ENCODE measurements around the gene COMMD4.
"Not testable (repeated sequence)": the region's sequence is repeated elsewhere in the genome, so short reads cannot be mapped to it uniquely, and the experiment has no call there.

The COMMD4 gene

DNA sequence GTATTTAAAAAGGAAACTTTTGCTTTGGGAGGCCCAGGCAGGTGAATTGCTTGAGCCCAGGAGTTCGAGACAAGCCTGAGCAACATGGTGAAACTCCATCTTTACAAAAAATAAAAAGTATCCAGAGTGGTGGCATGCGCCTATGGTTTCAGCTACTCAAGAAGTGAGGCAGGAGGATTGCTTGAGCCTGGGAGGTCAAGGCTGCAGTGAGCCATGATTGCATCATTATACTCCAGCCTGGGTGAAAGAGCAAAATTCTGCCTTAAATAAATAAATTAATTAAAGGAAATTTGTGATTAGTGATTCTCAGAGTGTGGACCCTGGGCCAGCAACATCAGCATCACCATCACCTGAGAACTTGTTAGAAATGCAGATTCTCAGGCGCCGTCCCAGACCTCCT is 9.9 kb upstream of the COMMD4 start:
- no peak overlapping the region for H3K4me3 ChIP-seq (ENCODE audit: control insufficient read depth, low read depth, low read length)
- TF ChIP-seq, protein P1, sequence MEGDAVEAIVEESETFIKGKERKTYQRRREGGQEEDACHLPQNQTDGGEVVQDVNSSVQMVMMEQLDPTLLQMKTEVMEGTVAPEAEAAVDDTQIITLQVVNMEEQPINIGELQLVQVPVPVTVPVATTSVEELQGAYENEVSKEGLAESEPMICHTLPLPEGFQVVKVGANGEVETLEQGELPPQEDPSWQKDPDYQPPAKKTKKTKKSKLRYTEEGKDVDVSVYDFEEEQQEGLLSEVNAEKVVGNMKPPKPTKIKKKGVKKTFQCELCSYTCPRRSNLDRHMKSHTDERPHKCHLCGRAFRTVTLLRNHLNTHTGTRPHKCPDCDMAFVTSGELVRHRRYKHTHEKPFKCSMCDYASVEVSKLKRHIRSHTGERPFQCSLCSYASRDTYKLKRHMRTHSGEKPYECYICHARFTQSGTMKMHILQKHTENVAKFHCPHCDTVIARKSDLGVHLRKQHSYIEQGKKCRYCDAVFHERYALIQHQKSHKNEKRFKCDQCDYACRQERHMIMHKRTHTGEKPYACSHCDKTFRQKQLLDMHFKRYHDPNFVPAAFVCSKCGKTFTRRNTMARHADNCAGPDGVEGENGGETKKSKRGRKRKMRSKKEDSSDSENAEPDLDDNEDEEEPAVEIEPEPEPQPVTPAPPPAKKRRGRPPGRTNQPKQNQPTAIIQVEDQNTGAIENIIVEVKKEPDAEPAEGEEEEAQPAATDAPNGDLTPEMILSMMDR (conservative IDR thresholded peaks at IDR 0.05; ENCODE audit: control insufficient read depth, insufficient read depth, low read depth, low read length): no peak
- no peak for DNase-seq (ENCODE audit: low read depth)

DNA sequence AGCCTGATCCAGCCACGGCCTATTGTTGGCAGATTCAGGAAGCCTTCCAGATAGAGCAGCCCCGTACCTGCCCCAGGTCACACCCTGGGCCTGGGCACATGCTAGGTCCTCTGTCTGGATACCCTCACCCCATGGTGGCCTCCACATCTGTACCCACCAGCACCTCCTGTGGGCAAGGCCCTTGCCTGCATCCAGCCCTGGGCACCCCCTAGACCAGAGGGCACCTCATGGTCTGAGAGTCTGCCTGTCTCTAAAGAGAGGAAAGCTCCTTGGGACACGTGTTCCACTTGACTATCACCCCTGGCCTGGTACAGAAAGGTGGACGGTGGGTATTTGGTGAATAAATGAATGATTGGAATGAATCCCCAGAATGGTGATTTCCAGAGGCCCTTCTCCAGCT is 8.9 kb upstream of the COMMD4 start:
- DNase-seq (ENCODE audit: low read depth): no peak
- TF ChIP-seq, protein P1 (conservative IDR thresholded peaks at IDR 0.05; ENCODE audit: control insufficient read depth, insufficient read depth, low read depth, low read length): no peak

DNA sequence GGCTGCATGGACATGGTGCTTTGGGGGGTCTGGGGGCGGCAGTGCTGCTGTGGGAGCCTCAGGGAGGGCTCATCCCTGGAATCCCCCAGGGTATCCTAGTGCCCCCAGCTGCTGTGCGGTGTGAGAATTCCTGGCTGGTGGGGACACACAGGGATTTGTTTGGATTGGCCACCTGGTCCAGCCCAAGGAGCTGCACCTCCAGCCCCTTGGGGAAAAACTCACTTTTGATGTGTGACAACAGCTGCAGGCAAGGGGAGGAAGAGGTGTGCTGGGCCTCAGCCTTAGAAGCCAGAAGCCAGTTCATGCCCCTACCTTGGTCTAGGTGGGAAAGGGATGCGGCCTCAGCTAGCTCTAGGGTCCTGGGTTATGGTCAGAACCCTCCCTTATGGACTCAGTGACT is 8.4 kb upstream of the COMMD4 start:
- TF ChIP-seq, protein P1 (conservative IDR thresholded peaks at IDR 0.05; ENCODE audit: control insufficient read depth, insufficient read depth, low read depth, low read length): no peak
- DNase-seq (ENCODE audit: low read depth): no peak
- no peak overlapping the region for H3K4me3 ChIP-seq (ENCODE audit: control insufficient read depth, low read depth, low read length)

More for the DNA sequence above, 8.9 kb upstream of the COMMD4 start:
- H3K4me3 ChIP-seq (ENCODE audit: control insufficient read depth, low read depth, low read length): no peak overlapping the region

DNA sequence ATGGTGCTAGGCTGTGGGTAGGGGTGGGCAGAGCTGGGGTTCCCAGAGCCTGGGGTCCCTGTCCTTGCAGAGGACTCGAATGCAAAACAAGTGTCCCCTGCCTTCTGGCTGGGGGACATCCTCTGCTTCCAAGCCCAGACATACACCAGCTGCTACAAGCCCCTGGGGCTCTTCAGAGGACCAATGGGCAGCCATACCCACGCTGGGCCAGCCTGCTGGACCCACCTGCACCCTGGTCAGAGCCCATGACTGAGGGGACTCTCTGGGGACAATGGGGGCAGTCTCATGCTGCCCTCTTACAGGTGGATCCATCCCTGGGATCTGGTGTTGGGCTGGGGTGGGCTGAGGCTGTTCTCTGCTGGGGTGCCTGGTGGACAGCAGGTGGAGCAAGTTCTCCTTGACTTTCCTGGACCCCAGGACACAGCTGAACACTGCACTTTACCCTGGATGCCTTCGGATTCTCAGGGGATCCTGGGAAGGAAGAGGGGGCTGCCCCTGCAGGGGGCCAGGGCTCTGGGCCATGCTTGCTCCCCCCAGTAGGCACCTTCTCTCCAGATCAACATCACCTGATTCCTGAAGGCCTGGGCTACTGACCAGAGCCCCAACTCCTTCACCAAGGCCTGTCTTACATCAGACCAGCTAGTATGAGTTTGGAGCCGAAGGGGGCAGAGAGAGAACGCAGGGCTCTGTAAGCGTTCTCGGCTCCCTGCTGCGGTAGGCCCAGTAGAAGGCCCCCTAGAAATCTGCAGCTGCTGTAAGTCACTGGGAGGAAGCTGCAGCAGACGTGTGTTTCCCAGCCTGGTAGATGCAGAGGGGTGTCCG is 7.2 kb upstream of the COMMD4 start:
- DNase-seq (ENCODE audit: low read depth): no peak
- no peak overlapping the region for H3K4me3 ChIP-seq (ENCODE audit: control insufficient read depth, low read depth, low read length)
- TF ChIP-seq, protein P1 (conservative IDR thresholded peaks at IDR 0.05; ENCODE audit: control insufficient read depth, insufficient read depth, low read depth, low read length): no peak

DNA sequence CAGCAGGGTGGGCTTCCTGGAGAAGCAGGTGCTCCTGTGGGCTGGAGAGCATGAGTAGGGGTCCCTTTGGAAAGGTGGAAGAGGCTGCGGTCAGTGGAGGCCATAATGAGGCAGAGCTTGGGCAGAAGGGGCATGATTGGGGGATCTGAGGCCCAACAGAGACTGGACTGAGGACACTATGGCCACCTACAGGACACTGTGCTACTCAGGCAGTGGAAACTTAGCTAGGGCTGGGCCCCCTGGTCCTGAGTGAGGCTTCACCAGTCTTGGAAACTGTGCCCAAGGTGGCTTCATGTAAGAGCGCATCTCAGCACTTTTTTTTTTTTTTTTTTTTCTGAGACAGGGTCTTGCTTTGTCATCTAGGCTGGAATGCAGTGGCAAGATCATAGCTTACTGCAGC is 6.3 kb upstream of the COMMD4 start:
- TF ChIP-seq, protein P1 (conservative IDR thresholded peaks at IDR 0.05; ENCODE audit: control insufficient read depth, insufficient read depth, low read depth, low read length): no peak
- DNase-seq (ENCODE audit: low read depth): no peak
- H3K4me3 ChIP-seq (ENCODE audit: control insufficient read depth, low read depth, low read length): no peak overlapping the region

DNA sequence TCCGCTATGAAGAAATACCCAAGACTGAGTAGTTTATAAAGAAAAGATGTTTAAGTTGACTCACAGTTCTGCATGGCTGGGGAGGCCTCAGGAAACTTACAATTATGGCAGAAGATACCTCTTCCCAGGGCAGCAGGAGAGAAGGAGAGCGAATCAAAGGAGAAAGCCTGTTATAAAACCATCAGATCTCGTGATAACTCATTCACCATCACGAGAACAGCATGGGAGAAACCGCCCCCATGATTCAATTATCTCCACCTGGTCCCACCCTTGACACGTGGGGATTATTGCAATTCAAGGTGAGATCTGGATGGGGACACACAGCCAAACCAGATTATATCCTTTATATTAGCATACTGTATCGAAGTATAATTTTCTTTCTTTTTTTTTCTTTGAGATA is 3.8 kb upstream of the COMMD4 start:
- H3K4me3 ChIP-seq (ENCODE audit: control insufficient read depth, low read depth, low read length); DNase-seq (ENCODE audit: low read depth): not testable (repeated sequence)

DNA sequence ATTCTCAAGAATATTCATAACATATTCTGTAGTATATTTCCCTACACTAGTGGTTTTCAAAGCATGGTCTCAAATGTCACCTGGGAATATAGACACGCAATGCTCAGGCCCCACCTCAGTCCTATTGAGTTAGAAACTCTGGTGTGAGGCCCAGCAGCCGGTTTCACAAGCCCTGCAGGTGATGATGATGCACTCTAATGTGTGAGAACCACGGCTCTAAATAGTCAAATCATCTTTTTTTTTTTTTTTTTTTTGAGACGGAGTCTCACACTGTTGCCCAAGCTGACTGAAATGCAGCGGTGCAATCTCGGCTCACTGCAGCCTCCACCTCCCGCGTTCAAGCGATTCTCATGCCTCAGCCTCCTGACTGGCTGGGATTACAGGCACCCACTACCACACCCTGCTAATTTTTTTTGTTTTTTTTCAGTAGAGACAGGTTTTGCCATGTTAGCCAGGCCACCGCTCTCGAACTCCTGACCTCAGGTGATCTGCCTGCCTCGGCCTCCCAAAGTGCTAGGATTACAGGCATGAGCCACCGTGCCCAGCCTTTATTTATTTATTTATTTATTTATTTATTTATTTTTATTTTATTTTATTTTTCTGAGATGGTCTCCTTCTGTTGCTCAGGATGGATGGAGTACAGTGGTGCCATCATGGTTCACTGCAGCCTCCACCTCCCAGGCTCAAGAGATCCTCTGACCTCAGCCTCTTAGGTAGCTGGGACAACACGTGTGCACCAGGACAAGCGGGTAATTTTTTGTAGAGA is 2.0 kb upstream of the COMMD4 start:
- not testable (repeated sequence) for H3K4me3 ChIP-seq (ENCODE audit: control insufficient read depth, low read depth, low read length); DNase-seq (ENCODE audit: low read depth)

All from fibroblast of mammary gland (primary cell).